ENCODE data around the gene C1S. TPM values are rescaled to one million over a fixed set of nuclear protein-coding genes. Genes with fewer than 3 reads are reported as not detected.

The C1S gene
- total and polyA plus RNA-seq, 2 of the 4 experiments (the other 2 are of a cell fraction) = 49.6 to 85.4 TPM

GRCh38 chr12:7042842-7043241 is 17.7 kb upstream of the C1S start:
- Histone ChIP-seq H3K9me1 (ENCODE audit: insufficient read depth, low read length) (no peaks in the 10 kb centered on the region; the same call in 1 of the 2 replicates), H2BK15ac (ENCODE audit: low read depth, low read length) (no peak overlapping the region), H2BK120ac (ENCODE audit: low read depth, low read length) (no peak overlapping the region), H4K5ac (ENCODE audit: low read depth, low read length) (no peak overlapping the region), H2AFZ (replicated peaks; ENCODE audit: low read length, poor library complexity) (no peak overlapping the region), H3K79me1 (ENCODE audit: low read depth in 1 of 2, low read length in 2 of 2) (no peaks in the 10 kb centered on the region), H3K4ac (ENCODE audit: low read depth, low read length) (no peak overlapping the region), H3K4me2 (ENCODE audit: low read depth, low read length) (no peak overlapping the region), H2AK9ac (replicated peaks; ENCODE audit: low read depth, low read length, poor library complexity) (no peak overlapping the region), H3K27me3 (ENCODE audit: control insufficient read depth, insufficient read depth, low read length) (peaks cover 14% of the 10 kb centered on the region), H4K91ac (ENCODE audit: insufficient read depth, low read depth, low read length) (no peak overlapping the region), H3K18ac (ENCODE audit: low read depth, low read length) (no peak overlapping the region), H3K36me3 (ENCODE audit: control insufficient read depth, insufficient read depth, low read length) (no peaks in the 10 kb centered on the region), H2BK5ac (ENCODE audit: low read depth, low read length, poor library complexity, severe bottlenecking) (no peak overlapping the region), H3K56ac (ENCODE audit: extremely low read depth, insufficient read depth, low read length) (no peak overlapping the region), H3K27ac (ENCODE audit: insufficient read depth, low read length) (no peak overlapping the region), H3K9me3 (ENCODE audit: control insufficient read depth, insufficient read depth, low read length) (no peaks in the 10 kb centered on the region), H3K23ac (ENCODE audit: low read depth, low read length) (no peak overlapping the region), H2BK20ac (ENCODE audit: low read depth, low read length) (no peak overlapping the region), H4K20me1 (ENCODE audit: insufficient read depth, low read length) (no peaks in the 10 kb centered on the region), H3K14ac (replicated peaks; ENCODE audit: low read depth, low read length) (no peak overlapping the region), H3K9ac (ENCODE audit: low read depth, low read length) (no peak overlapping the region), H4K8ac (ENCODE audit: low read depth in 2 of 2, low read length in 2 of 2) (no peak overlapping the region), H3K4me1 (ENCODE audit: control insufficient read depth, insufficient read depth, low read length) (peaks cover 2% of the 10 kb centered on the region; the same call in 1 of the 2 replicates), H3K4me3 (ENCODE audit: insufficient read depth, low read depth, low read length) (no peak overlapping the region), H2AK5ac (ENCODE audit: low read depth, low read length) (no peak overlapping the region)
- peak; percentile 29 for DNase-seq
- intact Hi-C loops (cut with micrococcal nuclease) = no loop called here
- dilution Hi-C loops (cut with HindIII; ENCODE audit: low sequenced_read_pairs, unreplicated experiment) = no loop called here
- no TSS peak for BruUV-seq (replicated peaks)
- TF ChIP-seq CTCF (conservative IDR thresholded peaks at IDR 0.05; ENCODE audit: low read depth, low read length) (peak; percentile 38), RAD21 (IDR thresholded peaks at IDR 0.05; ENCODE audit: low read length) (peak; percentile 49), SMC3 (IDR thresholded peaks at IDR 0.05; ENCODE audit: low read depth, low read length) (no peak)
- no CpG with 5 or more reads among the region's 6 CpGs for WGBS, 2 experiments (ENCODE audit: extremely low coverage in 2 of 2, insufficient read length in 1 of 2)
- ATAC-seq (ENCODE audit: low read depth) = peak; percentile 80
- ChIA-PET CTCF (interaction anchor here (2.1 kb wide), 1 partner anchor 100 kb away, joined by 4 read pairs; the partner anchor contains the start of genes C12orf57 and RNU7-1), POLR2A (ENCODE audit: unreplicated experiment) (no interaction called here)
- in situ Hi-C loops (cut with MboI; ENCODE audit: low sequenced_read_pairs) = no loop called here

Measured in IMR-90 (cell line).